Measurements from ENCODE around the gene STAB2. TPM values are rescaled to one million over a fixed set of nuclear protein-coding genes. Genes with fewer than 3 reads are reported as not detected.

The STAB2 gene
- total and polyA plus RNA-seq, 7 experiments from 2014 or later: not detected

- no peak for DNase-seq
- H3K36me3 ChIP-seq (ENCODE audit: control insufficient read depth in 2 of 3, insufficient read depth in 3 of 3, low read length in 3 of 3): no peaks in the 10 kb centered on the region
- no peaks in the 10 kb centered on the region for H3K4me1 Mint-ChIP-seq
- H3K36me3 Mint-ChIP-seq: peaks cover 0 to 7% (median 0%) of the 10 kb centered on the region in 5 donors
- no peak for ATAC-seq
- H3K9me3 Mint-ChIP-seq: peaks cover 9 to 34% (median 16%) of the 10 kb centered on the region in 11 donors
- H3K27ac Mint-ChIP-seq: no peak overlapping the region
- H3K27ac ChIP-seq (ENCODE audit: low read depth, low read length): no peak overlapping the region
- H3K27me3 Mint-ChIP-seq: peaks cover 5 to 43% (median 22%) of the 10 kb centered on the region in 5 donors
- ChIA-PET POLR2A (no interaction called here), CTCF (no interaction called here)
- H3K9me3 ChIP-seq (ENCODE audit: control insufficient read depth in 2 of 3, low read length in 3 of 3): peaks cover 0 to 9% (median 0%) of the 10 kb centered on the region in 3 experiments
- H3K27me3 ChIP-seq (ENCODE audit: control insufficient read depth in 2 of 2, insufficient read depth in 2 of 2, low read length in 2 of 2): no peaks in the 10 kb centered on the region
- H3K4me1 ChIP-seq (ENCODE audit: control insufficient read depth in 2 of 2, insufficient read depth in 2 of 2, low read length in 2 of 2): no peaks in the 10 kb centered on the region
- H3K4me3 Mint-ChIP-seq: no peak overlapping the region
- H3K4me3 ChIP-seq (ENCODE audit: low read length): no peak overlapping the region
- intact Hi-C loops (cut with micrococcal nuclease): no loop called here
Observed at GRCh38 chr12:103561174-103561573, 25.9 kb upstream of the STAB2 start.

DNA sequence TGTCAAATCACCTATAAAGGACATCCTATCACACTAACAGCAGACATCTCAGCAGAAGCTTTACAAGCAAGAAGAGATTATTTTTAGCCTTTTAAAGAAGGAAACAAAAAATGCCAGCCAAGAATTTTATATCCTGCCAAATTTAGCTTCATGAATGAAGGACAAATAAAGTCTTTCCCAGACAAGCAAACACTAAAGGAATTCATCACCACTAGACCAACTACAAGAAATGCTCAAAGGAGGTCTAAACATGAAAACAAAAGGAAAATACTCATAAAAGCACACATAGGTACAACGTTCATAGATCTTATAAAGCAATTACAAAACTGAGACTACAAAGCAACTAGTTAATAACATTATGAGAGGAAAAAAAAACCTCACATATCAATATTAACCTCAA lies 20.7 kb upstream of the STAB2 start:
- ChIA-PET POLR2A (no interaction called here), CTCF (no interaction called here)
- Histone ChIP-seq H3K27ac (ENCODE audit: low read depth, low read length) (no peak overlapping the region), H3K9me3 (ENCODE audit: control insufficient read depth in 2 of 3, low read length in 3 of 3) (peaks cover 0 to 13% (median 0%) of the 10 kb centered on the region in 3 experiments), H3K4me3 (ENCODE audit: low read length) (no peak overlapping the region), H3K36me3 (ENCODE audit: control insufficient read depth in 2 of 3, insufficient read depth in 3 of 3, low read length in 3 of 3) (no peaks in the 10 kb centered on the region), H3K27me3 (ENCODE audit: control insufficient read depth in 2 of 2, insufficient read depth in 2 of 2, low read length in 2 of 2) (no peaks in the 10 kb centered on the region), H3K4me1 (ENCODE audit: control insufficient read depth in 2 of 2, insufficient read depth in 2 of 2, low read length in 2 of 2) (no peaks in the 10 kb centered on the region)
- peaks cover 20 to 65% (median 39%) of the 10 kb centered on the region in 11 donors for H3K9me3 Mint-ChIP-seq
- H3K4me3 Mint-ChIP-seq: no peak overlapping the region
- no peak overlapping the region for H3K27ac Mint-ChIP-seq
- H3K36me3 Mint-ChIP-seq: peaks cover 0 to 7% (median 0%) of the 10 kb centered on the region in 5 donors
- H3K27me3 Mint-ChIP-seq: peaks cover 25 to 63% (median 48%) of the 10 kb centered on the region in 5 donors
- DNase-seq: no peak
- ATAC-seq: no peak
- intact Hi-C loops (cut with micrococcal nuclease): no loop called here
- no peaks in the 10 kb centered on the region for H3K4me1 Mint-ChIP-seq

GRCh38 chr12:103569278-103569677 lies 17.8 kb upstream of the STAB2 start:
- CTCF ChIA-PET: no interaction called here

DNA sequence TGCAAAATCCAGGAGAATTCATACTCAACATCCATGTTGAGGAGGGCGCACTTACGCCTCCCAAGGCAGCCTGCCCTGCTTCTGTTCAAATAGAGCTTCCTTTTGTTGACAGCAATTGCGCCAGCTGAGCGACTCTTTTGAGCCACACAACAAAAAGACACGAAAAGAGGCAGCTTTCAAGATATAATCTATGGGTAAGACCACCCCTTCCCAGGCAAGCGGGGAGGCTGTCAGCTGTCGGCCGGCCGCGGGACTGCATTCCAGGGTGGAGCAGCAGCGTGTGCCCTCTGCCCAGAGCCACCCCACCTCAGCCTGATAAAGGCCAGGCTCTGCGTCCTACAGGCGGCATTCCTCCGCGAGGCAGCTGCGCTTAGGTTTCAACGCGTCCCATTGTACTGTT lies 15.8 kb upstream of the STAB2 start:
- CTCF ChIA-PET: no interaction called here
- peaks cover 0 to 3% (median 0%) of the 10 kb centered on the region in 3 experiments for H3K9me3 ChIP-seq (ENCODE audit: control insufficient read depth in 2 of 3, low read length in 3 of 3)
- Mint-ChIP-seq H3K36me3 (no peaks in the 10 kb centered on the region), H3K4me1 (peaks cover 0 to 11% (median 5%) of the 10 kb centered on the region in 7 donors), H3K27ac (no peak overlapping the region), H3K27me3 (peaks cover 50 to 84% (median 69%) of the 10 kb centered on the region in 5 donors), H3K4me3 (no peak overlapping the region), H3K9me3 (peaks cover 7 to 30% (median 19%) of the 10 kb centered on the region in 11 donors)
- H3K27ac ChIP-seq (ENCODE audit: low read depth, low read length): no peak overlapping the region
- H3K27me3 ChIP-seq (ENCODE audit: control insufficient read depth in 2 of 2, insufficient read depth in 2 of 2, low read length in 2 of 2): no peaks in the 10 kb centered on the region
- no peaks in the 10 kb centered on the region for H3K4me1 ChIP-seq (ENCODE audit: control insufficient read depth in 2 of 2, insufficient read depth in 2 of 2, low read length in 2 of 2)
- intact Hi-C loops (cut with micrococcal nuclease): no loop called here
- H3K4me3 ChIP-seq (ENCODE audit: low read length): no peak overlapping the region
- no peaks in the 10 kb centered on the region for H3K36me3 ChIP-seq (ENCODE audit: control insufficient read depth in 2 of 3, insufficient read depth in 3 of 3, low read length in 3 of 3)
- DNase-seq (no peak), ATAC-seq (no peak)
- POLR2A ChIA-PET: no interaction called here

More at GRCh38 chr12:103569278-103569677, 17.8 kb upstream of the STAB2 start:
- Histone ChIP-seq H3K4me3 (ENCODE audit: low read length) (no peak overlapping the region), H3K36me3 (ENCODE audit: control insufficient read depth in 2 of 3, insufficient read depth in 3 of 3, low read length in 3 of 3) (no peaks in the 10 kb centered on the region), H3K4me1 (ENCODE audit: control insufficient read depth in 2 of 2, insufficient read depth in 2 of 2, low read length in 2 of 2) (no peaks in the 10 kb centered on the region), H3K9me3 (ENCODE audit: control insufficient read depth in 2 of 3, low read length in 3 of 3) (peaks cover 0 to 13% (median 0%) of the 10 kb centered on the region in 3 experiments), H3K27ac (ENCODE audit: low read depth, low read length) (no peak overlapping the region), H3K27me3 (ENCODE audit: control insufficient read depth in 2 of 2, insufficient read depth in 2 of 2, low read length in 2 of 2) (no peaks in the 10 kb centered on the region)
- POLR2A ChIA-PET: no interaction called here
- Mint-ChIP-seq H3K9me3 (peaks cover 15 to 50% (median 34%) of the 10 kb centered on the region in 11 donors), H3K27ac (no peak overlapping the region), H3K4me1 (no peaks in the 10 kb centered on the region), H3K4me3 (no peak overlapping the region), H3K36me3 (no peaks in the 10 kb centered on the region), H3K27me3 (peaks cover 37 to 69% (median 55%) of the 10 kb centered on the region in 5 donors)
- intact Hi-C loops (cut with micrococcal nuclease): no loop called here
- ATAC-seq (no peak), DNase-seq (no peak)

DNA sequence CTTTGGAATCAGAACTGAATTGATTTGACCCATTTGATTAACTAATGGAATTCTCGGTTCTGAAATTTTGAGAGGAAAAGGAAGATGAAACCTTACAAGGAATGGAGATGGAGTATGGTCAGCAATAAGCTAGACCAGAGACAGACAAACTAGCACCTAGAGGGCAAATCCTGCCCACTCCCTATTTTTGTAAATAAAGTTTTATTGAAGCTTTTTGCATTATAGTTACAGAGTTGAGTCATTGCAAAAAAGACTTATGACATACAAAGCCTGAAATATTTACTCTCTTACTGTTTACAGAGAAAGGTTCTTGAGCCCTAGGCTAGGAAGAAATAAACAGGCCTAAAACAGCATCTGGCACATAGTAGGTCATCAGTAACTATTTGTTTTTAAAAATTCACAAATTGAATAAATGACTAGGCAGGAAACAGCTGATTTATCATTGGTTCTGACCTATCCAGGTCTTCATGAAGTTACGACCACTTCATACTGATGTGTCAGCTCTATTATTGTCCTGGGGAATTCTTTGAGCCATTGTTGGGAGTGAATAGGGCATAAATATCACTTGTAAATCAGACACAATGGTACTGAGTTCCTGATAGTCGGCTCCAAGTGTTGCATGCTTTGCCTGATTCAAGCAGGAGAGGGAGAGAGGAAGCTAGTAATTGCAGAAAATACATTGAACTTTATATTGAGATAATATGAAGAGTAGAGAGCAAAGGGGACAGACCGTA lies 14.6 kb upstream of the STAB2 start:
- Mint-ChIP-seq H3K9me3 (peaks cover 0 to 18% (median 10%) of the 10 kb centered on the region in 11 donors), H3K27me3 (peaks cover 53 to 75% (median 67%) of the 10 kb centered on the region in 5 donors), H3K36me3 (no peaks in the 10 kb centered on the region), H3K4me1 (peaks cover 0 to 11% (median 5%) of the 10 kb centered on the region in 7 donors), H3K27ac (no peak overlapping the region), H3K4me3 (no peak overlapping the region)
- no peak for DNase-seq
- no peak overlapping the region for H3K27ac ChIP-seq (ENCODE audit: low read depth, low read length)
- H3K9me3 ChIP-seq (ENCODE audit: control insufficient read depth in 2 of 3, low read length in 3 of 3): no peaks in the 10 kb centered on the region
- ChIA-PET POLR2A (no interaction called here), CTCF (interaction anchor here (0.6 kb wide), 1 partner anchor 16 kb away, joined by 3 read pairs; no protein-coding TSS in a partner anchor)
- no peaks in the 10 kb centered on the region for H3K4me1 ChIP-seq (ENCODE audit: control insufficient read depth in 2 of 2, insufficient read depth in 2 of 2, low read length in 2 of 2)
- intact Hi-C loops (cut with micrococcal nuclease): no loop called here
- no peak overlapping the region for H3K4me3 ChIP-seq (ENCODE audit: low read length)
- no peaks in the 10 kb centered on the region for H3K36me3 ChIP-seq (ENCODE audit: control insufficient read depth in 2 of 3, insufficient read depth in 3 of 3, low read length in 3 of 3)
- no peak for ATAC-seq
- H3K27me3 ChIP-seq (ENCODE audit: control insufficient read depth in 2 of 2, insufficient read depth in 2 of 2, low read length in 2 of 2): no peaks in the 10 kb centered on the region

GRCh38 chr12:103573185-103573584 lies 13.9 kb upstream of the STAB2 start:
- ATAC-seq: no peak
- H3K4me1 Mint-ChIP-seq: peaks cover 0 to 11% (median 5%) of the 10 kb centered on the region in 7 donors
- no peak overlapping the region for H3K27ac Mint-ChIP-seq

DNA sequence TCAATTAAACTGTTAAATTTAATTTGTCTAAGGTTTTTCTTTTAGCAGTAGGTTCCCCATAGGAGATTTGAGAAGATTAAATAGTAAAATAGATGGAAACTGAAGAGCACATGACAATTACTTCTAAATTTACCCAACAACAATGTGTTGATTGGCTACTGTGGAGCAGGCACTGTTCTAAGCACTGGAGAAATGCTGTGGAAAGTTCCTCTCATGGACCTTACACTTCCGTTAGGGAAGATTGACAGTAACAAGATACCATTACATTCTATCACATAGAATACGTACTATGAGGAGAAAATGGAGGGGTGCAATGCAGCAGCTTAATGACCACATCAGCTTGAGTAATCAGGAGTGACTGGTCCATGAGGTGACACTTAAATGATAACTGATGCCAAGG lies 8.1 kb upstream of the STAB2 start:
- no peak overlapping the region for H3K4me3 Mint-ChIP-seq
- ChIA-PET CTCF (interaction anchor here (0.6 kb wide), 1 partner anchor 39 kb away, joined by 3 read pairs; no protein-coding TSS in a partner anchor), POLR2A (no interaction called here)
- no peaks in the 10 kb centered on the region for H3K27me3 ChIP-seq (ENCODE audit: control insufficient read depth in 2 of 2, insufficient read depth in 2 of 2, low read length in 2 of 2)
- H3K9me3 Mint-ChIP-seq: peaks cover 0 to 2% (median 0%) of the 10 kb centered on the region in 11 donors
- H3K36me3 ChIP-seq (ENCODE audit: control insufficient read depth in 2 of 3, insufficient read depth in 3 of 3, low read length in 3 of 3): no peaks in the 10 kb centered on the region
- no peak overlapping the region for H3K4me3 ChIP-seq (ENCODE audit: low read length)
- H3K27ac ChIP-seq (ENCODE audit: low read depth, low read length): no peak overlapping the region
- H3K27me3 Mint-ChIP-seq: peaks cover 40 to 48% (median 44%) of the 10 kb centered on the region in 5 donors
- DNase-seq (no peak), ATAC-seq (no peak)
- no peaks in the 10 kb centered on the region for H3K36me3 Mint-ChIP-seq
- H3K4me1 Mint-ChIP-seq: peaks cover 0 to 11% (median 5%) of the 10 kb centered on the region in 7 donors
- no peaks in the 10 kb centered on the region for H3K4me1 ChIP-seq (ENCODE audit: control insufficient read depth in 2 of 2, insufficient read depth in 2 of 2, low read length in 2 of 2)
- no peak overlapping the region for H3K27ac Mint-ChIP-seq
- H3K9me3 ChIP-seq (ENCODE audit: control insufficient read depth in 2 of 3, low read length in 3 of 3): no peaks in the 10 kb centered on the region
- intact Hi-C loops (cut with micrococcal nuclease): no loop called here

More at GRCh38 chr12:103573185-103573584, 13.9 kb upstream of the STAB2 start:
- Mint-ChIP-seq H3K27me3 (peaks cover 54 to 80% (median 66%) of the 10 kb centered on the region in 5 donors), H3K36me3 (no peaks in the 10 kb centered on the region), H3K9me3 (peaks cover 0 to 12% (median 6%) of the 10 kb centered on the region in 11 donors), H3K4me3 (no peak overlapping the region)
- no peaks in the 10 kb centered on the region for H3K9me3 ChIP-seq (ENCODE audit: control insufficient read depth in 2 of 3, low read length in 3 of 3)
- H3K4me1 ChIP-seq (ENCODE audit: control insufficient read depth in 2 of 2, insufficient read depth in 2 of 2, low read length in 2 of 2): no peaks in the 10 kb centered on the region
- H3K27me3 ChIP-seq (ENCODE audit: control insufficient read depth in 2 of 2, insufficient read depth in 2 of 2, low read length in 2 of 2): no peaks in the 10 kb centered on the region
- H3K4me3 ChIP-seq (ENCODE audit: low read length): no peak overlapping the region
- no peak for DNase-seq
- no peaks in the 10 kb centered on the region for H3K36me3 ChIP-seq (ENCODE audit: control insufficient read depth in 2 of 3, insufficient read depth in 3 of 3, low read length in 3 of 3)
- intact Hi-C loops (cut with micrococcal nuclease): no loop called here
- POLR2A ChIA-PET: no interaction called here
- CTCF ChIA-PET: no interaction called here
- no peak overlapping the region for H3K27ac ChIP-seq (ENCODE audit: low read depth, low read length)
